ENCODE results near the gene MYH7B.

DNA sequence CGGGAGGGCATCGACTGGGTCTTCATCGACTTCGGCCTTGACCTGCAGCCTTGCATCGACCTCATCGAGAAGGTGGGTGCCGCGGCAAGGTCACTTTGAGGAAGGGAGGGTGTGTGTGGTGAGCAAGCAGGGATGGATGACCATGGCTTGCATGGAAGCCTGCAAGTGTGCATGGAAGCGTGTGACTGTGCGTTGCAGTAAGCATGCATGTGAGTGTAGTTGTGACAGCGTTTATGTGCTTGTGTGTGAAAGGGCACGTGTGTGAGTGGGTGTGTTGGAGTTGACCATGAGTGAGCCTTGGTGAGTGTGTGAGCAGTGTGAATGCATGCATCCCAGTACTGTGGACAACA, 32.5 kb downstream of the MYH7B start:
- TF ChIP-seq, protein P1, sequence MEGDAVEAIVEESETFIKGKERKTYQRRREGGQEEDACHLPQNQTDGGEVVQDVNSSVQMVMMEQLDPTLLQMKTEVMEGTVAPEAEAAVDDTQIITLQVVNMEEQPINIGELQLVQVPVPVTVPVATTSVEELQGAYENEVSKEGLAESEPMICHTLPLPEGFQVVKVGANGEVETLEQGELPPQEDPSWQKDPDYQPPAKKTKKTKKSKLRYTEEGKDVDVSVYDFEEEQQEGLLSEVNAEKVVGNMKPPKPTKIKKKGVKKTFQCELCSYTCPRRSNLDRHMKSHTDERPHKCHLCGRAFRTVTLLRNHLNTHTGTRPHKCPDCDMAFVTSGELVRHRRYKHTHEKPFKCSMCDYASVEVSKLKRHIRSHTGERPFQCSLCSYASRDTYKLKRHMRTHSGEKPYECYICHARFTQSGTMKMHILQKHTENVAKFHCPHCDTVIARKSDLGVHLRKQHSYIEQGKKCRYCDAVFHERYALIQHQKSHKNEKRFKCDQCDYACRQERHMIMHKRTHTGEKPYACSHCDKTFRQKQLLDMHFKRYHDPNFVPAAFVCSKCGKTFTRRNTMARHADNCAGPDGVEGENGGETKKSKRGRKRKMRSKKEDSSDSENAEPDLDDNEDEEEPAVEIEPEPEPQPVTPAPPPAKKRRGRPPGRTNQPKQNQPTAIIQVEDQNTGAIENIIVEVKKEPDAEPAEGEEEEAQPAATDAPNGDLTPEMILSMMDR (IDR thresholded peaks at IDR 0.05), result no peak
- TF ChIP-seq POLR2A (IDR thresholded peaks at IDR 0.05), result no peak
